T-helper 1 cell treated with Interleukin-12 subunit alpha and Interleukin-12 subunit beta and Interleukin-4 antibody, amounts not matched to agents 30 μg/mL and 1 μg/mL, for 36 hours (primary cell): ENCODE measurements around the gene DNLZ.
A peak's percentile ranks its signal among the peaks of the same experiment; 100 is the strongest.

Experiments used
- H3K27ac Mint-ChIP-seq: one replicate; pipeline ENCODE4 v1.8.0; 2021; ENCODE audit warnings: mild to moderate bottlenecking, mixed read lengths
- H3K27me3 Mint-ChIP-seq: one replicate; pipeline ENCODE4 v1.8.0; 2021; ENCODE audit warnings: low read depth, mixed read lengths
- H3K36me3 Mint-ChIP-seq: one replicate; pipeline ENCODE4 v1.8.0; 2021; ENCODE audit warnings: low read depth, mixed read lengths
- H3K4me1 Mint-ChIP-seq: one replicate; pipeline ENCODE4 v1.8.0; 2021; ENCODE audit warnings: low read depth, mixed read lengths
- H3K4me3 Mint-ChIP-seq: one replicate; pipeline ENCODE4 v1.8.0; 2021; ENCODE audit warnings: mild to moderate bottlenecking, moderate library complexity, mixed read lengths
- H3K9me3 Mint-ChIP-seq: one replicate; pipeline ENCODE4 v1.8.0; 2021; ENCODE audit warnings: mixed read lengths

The DNLZ gene

DNA sequence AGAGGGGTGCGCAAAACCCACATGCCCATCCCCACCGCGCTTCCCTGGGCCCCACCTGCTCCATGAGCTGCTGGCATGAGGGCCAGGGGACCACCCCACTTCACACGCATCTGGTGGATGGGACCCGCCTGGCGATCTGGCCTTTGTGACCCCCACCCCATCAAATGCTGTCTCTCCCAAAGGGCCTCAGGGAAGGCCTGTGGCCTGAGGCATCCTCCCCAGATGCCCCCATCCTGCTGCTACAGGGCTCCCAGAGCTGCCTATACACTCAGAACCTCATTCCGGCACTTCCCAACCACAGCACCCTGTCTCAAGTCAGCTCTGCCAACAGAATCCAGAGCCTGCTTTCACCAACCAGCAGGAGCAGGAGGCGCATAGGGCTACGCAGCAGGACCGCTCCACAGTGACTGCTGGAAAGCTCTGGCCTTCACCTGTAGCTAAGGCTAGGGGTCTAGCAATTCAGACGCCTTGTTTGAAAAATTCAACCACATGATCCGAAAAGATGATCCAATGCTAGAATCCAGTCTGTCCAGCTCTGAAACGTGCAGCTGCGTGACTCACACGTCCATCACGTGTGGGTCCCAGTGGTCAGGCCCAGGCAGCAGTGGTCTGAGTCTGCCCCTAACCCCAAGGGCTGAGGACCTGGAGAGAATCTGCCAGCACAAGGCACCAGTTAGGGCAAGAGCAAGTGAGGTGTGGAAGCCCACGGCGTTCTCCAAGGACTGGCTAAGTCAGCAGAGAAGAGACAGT, 37.8 kb upstream of the DNLZ start:
- Mint-ChIP-seq H3K4me1 (peaks cover 38% of the 10 kb centered on the region), H3K4me3 (peak overlapping the region; percentile 14), H3K27me3 (no peaks in the 10 kb centered on the region), H3K27ac (peak overlapping the region; percentile 24), H3K9me3 (no peaks in the 10 kb centered on the region), H3K36me3 (peaks cover 29% of the 10 kb centered on the region)

DNA sequence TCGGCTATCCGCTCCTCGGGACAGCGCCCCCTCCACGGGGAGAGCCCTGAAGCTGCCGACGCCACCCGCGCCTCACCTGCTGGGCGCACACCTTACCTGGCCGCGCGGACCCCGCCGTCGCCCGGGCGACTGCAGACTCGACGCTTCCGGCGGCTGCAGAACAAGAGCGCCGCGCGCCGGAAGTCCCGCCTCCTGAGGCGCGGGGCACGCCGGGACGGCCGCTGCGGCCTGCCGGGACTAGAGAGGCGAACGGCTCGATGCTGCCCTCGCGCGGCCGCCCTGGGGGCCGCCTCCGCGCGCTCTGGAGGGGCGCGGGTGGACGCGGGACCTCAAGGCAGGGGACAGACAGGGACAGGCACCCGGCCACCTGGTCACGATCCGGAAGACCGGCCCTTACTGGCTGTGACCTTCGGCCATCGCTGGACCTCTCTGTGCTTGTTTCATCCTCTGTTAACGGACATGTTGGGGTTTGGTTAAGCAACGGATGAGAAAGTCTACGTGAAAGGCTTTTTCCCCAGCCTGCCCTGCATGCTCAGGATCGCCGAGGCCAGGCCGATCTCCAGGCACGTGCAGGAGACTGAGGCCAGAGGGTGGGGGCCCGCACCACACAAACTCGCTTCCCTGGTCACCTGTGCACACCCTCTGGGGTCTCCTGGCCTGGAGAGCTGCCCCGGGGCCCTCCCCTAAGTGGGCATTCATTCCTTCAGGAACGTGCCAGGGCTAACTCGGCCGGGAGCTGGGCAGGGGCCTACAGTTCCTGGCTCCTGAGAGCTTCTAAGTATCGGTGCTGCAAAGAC, 36.7 kb upstream of the DNLZ start, which contains the start of gene SNAPC4:
Gene SNAPC4, minus strand, starts transcription at position 133 of the 797 bp plus-strand sequence. CDS start 1,742 bp downstream, outside the sequence.
- H3K36me3 Mint-ChIP-seq: peaks cover 23% of the 10 kb centered on the region
- peak within 1 kb of the TSS; percentile 84 for H3K4me3 Mint-ChIP-seq
- no peaks in the 10 kb centered on the region for H3K9me3 Mint-ChIP-seq
- peaks cover 37% of the 10 kb centered on the region for H3K4me1 Mint-ChIP-seq
- H3K27ac Mint-ChIP-seq: peak within 1 kb of the TSS; percentile 59
- no peaks in the 10 kb centered on the region for H3K27me3 Mint-ChIP-seq

DNA sequence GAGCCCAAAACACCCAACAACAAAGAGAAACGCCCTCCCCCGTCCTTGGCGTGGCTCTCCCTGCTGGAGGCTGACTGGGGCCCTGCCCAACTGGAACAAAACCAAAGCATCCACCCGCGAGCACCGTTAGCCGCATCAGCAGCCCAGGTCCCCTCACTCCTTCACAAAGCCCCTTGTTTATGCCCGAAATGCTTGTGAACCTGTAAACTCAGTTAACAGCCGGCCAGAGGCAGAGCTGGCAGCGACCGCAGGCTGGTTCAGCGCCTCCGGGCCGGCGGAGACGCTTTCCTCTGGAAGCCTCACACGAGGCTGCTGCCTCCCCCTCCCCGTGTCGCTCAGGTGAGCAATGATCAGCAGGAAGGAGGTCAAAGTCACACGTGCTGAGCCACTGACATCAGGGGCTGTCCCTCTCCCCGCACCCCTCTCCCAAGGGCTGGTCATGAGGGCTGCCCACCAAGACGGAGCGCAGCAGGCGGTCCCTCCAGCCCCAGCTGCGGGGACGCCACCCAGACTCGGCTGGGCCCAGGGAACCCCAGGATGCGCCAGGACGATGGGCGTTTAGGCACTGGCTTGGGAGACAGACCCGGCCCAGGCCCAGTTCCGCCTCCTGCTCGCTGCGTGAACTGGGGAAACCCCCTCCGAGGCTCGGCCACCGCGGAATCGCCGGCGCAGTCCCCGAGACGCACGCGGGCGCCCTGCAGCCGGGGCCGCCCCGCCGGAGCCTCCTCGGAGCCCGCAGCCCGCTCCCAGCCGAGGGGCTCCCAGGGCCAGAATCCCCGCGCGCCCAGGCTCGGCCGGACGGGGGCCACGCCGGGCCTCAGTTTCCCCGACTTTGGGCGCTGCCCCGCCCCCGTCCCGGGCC, 35.9 kb upstream of the DNLZ start:
- H3K9me3 Mint-ChIP-seq: no peaks in the 10 kb centered on the region
- peaks cover 29% of the 10 kb centered on the region for H3K4me1 Mint-ChIP-seq
- H3K27ac Mint-ChIP-seq: peak overlapping the region; percentile 57
- H3K27me3 Mint-ChIP-seq: no peaks in the 10 kb centered on the region
- H3K36me3 Mint-ChIP-seq: peaks cover 21% of the 10 kb centered on the region
- peak overlapping the region; percentile 84 for H3K4me3 Mint-ChIP-seq

DNA sequence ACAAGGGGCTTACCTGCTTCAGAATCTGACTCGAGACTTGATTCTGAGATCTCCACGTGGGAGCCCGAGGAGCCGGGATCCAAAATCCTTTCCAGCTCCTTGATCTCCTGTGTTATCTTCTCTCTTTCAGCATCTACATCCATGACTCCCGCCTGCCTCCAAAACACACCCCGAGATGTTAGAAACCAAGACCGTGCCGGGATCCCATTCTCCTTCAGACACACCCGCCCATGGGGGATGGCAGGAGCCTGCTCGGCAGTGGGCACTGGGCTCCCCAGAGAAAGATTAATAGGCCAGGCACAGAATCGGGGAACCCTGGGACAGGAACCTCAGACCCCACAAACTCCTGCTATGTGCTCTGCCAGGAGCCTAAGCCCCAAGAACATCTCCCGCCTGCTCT, 34.7 kb upstream of the DNLZ start:
- Mint-ChIP-seq H3K27ac (no peak overlapping the region), H3K4me3 (peak overlapping the region; percentile 84), H3K4me1 (peaks cover 18% of the 10 kb centered on the region), H3K27me3 (no peaks in the 10 kb centered on the region), H3K36me3 (peaks cover 23% of the 10 kb centered on the region), H3K9me3 (no peaks in the 10 kb centered on the region)

DNA sequence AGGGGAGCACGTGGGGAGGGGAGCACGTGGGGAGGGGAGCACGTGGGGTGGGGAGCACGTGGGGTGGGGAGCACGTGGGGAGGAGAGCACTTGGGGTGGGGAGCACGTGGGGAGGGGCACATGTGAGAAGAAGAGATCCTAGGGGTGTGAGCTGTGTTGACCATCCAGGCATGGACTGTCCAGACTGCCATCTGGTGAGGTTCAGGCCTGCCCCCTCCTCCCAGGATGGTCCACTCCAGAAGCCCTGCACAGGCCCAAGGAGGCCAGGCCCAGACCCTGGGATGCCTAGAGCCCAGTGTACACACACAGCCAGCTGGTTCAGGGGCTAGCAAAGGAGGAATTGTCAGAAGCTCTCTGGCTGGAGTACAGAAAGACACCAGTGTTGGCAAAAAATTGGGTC, 34.1 kb upstream of the DNLZ start:
- H3K4me1 Mint-ChIP-seq: peaks cover 18% of the 10 kb centered on the region
- peaks cover 23% of the 10 kb centered on the region for H3K36me3 Mint-ChIP-seq
- H3K27me3 Mint-ChIP-seq: no peaks in the 10 kb centered on the region
- H3K4me3 Mint-ChIP-seq: no peak overlapping the region
- H3K9me3 Mint-ChIP-seq: no peaks in the 10 kb centered on the region
- H3K27ac Mint-ChIP-seq: no peak overlapping the region

DNA sequence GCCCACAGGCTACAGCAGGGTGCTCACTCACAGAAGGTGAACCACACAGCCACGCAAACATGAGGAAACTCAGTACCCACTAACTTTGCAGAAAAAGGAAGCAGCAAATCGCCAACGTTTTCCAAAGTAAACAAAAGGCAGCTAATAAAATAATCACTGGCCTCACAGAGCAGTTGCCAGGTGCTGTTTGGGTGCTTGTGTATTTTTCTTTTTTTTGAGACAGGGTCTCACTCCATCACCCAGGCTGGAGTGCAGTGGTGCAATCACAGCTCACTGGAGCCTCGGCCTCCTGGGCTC, 32.6 kb upstream of the DNLZ start:
- Mint-ChIP-seq H3K4me3 (no peak overlapping the region), H3K36me3 (peaks cover 25% of the 10 kb centered on the region), H3K4me1 (peaks cover 11% of the 10 kb centered on the region), H3K9me3 (no peaks in the 10 kb centered on the region), H3K27me3 (no peaks in the 10 kb centered on the region), H3K27ac (no peak overlapping the region)

DNA sequence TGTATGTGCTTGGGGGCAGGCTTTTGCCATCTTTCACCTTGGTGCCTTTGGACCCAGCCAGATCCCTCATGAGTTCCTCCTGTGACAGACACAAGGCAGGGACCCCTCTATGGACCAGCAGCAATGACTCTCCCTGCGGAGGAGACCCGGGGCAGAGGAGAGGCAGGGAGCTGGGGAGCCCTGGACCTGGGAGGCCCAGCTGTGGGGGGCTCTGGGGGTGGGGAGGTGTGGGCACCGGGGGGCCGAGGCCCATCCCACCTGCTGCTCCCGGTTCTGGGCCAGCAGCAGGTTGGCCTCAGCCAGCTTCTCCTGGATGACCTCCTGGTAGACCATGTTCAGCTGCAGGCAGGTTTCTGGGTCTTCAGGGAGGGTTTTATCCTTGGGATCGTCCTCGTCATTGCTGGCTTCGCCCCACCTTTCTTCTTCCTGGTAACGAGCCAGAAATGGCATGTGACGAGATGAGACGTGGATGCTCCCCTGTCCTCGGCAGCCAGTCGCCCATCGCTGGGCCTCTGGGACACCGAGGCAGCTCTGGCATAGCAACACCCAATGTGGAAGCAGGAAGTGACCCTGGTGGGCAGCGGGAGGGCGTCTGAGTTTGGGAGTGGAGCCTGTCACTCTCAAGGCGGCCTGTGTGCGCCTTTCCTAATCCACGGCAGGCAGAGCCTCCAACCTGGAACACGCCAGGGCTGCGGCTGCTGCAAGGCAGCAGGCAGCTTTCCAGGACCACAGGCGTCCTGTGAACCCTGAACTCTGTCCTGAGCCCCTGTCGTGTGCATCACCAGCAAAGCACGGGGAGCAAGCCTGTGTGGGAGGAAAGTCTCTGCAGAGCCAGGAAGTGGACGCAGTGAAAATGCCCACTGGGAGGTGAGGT, 32.0 kb upstream of the DNLZ start:
- Mint-ChIP-seq H3K27ac (no peak overlapping the region), H3K36me3 (peaks cover 25% of the 10 kb centered on the region), H3K27me3 (no peaks in the 10 kb centered on the region), H3K4me3 (no peak overlapping the region), H3K4me1 (peaks cover 10% of the 10 kb centered on the region), H3K9me3 (no peaks in the 10 kb centered on the region)

DNA sequence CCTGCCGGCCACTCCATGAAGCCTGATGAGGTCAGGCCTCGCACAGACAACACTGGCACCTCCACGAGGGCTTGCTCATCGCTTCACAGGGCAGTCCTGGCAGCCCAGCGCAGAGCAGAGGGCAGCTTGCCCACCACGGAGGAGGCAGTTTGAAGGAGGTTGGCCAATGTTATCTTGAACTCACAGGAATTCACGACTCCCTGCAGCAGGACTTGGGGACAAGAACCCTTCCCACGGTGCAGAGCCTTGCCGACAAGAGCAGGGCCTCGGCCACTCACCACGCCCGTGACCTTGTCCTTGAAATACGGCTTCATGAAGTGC, 31.4 kb upstream of the DNLZ start:
- Mint-ChIP-seq H3K4me1 (peaks cover 8% of the 10 kb centered on the region), H3K27me3 (no peaks in the 10 kb centered on the region), H3K9me3 (no peaks in the 10 kb centered on the region), H3K4me3 (no peak overlapping the region), H3K27ac (no peak overlapping the region), H3K36me3 (peaks cover 27% of the 10 kb centered on the region)

DNA sequence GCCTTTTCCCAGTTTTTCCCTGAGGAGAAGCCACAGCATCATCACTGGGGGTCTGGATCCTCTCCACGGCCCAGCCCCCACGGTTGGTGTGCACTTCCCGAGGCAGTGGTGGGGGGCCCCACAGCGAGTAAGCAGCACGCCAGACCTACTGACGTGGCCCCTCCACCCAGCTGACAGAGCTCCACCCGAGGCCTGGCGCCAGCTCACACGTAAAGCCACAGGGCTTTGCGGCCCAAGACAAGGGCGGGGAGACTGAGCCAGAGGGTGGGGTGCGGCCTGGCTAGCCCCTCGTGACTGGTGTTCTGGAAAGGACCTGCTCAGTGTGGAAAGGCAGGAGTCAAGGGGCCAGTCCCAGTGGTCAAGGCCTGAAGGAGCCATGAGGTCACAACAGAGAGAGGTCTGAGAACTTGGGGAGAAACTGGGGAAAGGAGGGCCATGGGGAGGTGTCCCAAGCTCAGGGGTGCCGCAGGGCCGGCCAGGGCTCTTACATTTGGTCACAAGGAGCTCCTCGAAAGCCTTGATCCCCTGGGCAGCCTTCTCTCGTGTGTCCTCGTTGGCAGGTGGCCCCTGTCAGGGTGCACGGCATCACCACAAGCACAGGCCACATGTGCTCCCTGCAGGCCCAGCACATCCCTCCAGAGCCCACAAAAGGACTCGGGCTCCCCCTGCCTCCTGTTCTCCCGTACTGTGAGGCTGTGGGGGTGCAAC, 30.9 kb upstream of the DNLZ start:
- Mint-ChIP-seq H3K4me3 (no peak overlapping the region), H3K27ac (no peak overlapping the region), H3K36me3 (peaks cover 31% of the 10 kb centered on the region), H3K27me3 (no peaks in the 10 kb centered on the region), H3K4me1 (peaks cover 10% of the 10 kb centered on the region), H3K9me3 (no peaks in the 10 kb centered on the region)

DNA sequence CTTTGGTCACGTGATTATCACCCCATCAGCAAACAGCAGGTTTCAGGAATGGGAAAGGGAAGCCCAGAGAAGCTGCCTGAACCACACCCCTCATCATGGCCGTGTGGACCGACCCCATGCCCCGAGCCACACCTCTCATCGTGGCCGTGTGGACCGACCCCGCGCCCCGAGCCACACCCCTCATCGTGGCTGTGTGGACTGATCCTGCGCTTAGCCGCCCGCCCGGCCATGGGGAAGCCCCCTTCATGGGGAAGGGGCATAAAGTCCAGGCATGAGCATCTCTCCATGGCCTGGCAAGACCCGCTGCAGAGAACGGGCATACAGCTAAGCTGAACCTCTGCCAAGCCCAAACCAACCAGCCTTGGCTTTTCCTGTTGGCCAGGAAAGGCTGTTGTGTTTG, 30.0 kb upstream of the DNLZ start:
- peaks cover 2% of the 10 kb centered on the region for H3K4me1 Mint-ChIP-seq
- no peaks in the 10 kb centered on the region for H3K9me3 Mint-ChIP-seq
- H3K27ac Mint-ChIP-seq: no peak overlapping the region
- peaks cover 30% of the 10 kb centered on the region for H3K36me3 Mint-ChIP-seq
- H3K27me3 Mint-ChIP-seq: no peaks in the 10 kb centered on the region
- H3K4me3 Mint-ChIP-seq: no peak overlapping the region

DNA sequence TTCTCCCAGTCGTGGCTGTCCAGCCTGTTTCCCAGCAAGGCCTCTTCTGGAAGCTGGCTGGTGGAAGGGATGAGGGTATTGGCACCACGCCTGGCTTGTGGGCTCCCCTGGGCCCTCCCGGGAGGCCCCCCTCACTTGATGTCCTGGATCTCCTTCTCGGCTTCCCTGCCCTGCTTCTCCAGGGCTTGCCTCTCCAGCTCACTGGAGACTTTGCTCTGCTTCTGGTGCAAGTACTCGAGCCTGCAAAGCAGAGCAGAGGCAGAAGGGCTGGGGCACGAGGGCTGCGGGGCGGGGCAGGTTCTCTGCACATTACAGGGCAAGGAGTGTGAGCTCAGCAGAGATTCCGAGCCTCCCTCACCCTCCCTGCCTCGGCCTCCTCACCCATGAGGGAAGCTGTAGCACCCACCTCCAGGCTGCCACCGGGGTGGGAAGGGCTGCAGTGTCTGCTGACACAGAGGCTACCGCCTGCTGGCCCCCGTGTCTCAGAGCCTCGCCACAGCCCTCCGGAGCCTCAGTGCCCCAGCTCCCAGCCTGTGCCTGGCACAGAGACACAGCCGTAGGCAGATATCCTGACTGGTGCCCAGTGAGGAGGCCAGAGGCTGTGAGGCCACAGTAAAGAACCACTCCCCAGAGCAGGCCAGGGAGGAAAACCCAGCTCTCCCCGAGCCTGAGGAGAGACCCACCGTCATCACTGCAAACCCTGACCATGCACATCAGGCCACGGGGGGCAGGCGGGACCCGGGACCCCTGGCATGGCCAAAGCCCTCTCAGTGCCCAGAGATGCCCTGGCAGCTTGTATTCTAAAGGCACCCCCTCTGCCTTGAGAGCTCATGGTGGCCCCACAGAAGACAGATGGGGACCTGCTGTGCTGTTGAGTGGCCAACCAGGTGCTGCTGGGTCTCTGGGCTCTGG, 29.2 kb upstream of the DNLZ start:
- H3K36me3 Mint-ChIP-seq: peaks cover 31% of the 10 kb centered on the region
- H3K27me3 Mint-ChIP-seq: no peaks in the 10 kb centered on the region
- H3K4me3 Mint-ChIP-seq: no peak overlapping the region
- H3K4me1 Mint-ChIP-seq: peaks cover 2% of the 10 kb centered on the region
- H3K27ac Mint-ChIP-seq: no peak overlapping the region
- no peaks in the 10 kb centered on the region for H3K9me3 Mint-ChIP-seq

DNA sequence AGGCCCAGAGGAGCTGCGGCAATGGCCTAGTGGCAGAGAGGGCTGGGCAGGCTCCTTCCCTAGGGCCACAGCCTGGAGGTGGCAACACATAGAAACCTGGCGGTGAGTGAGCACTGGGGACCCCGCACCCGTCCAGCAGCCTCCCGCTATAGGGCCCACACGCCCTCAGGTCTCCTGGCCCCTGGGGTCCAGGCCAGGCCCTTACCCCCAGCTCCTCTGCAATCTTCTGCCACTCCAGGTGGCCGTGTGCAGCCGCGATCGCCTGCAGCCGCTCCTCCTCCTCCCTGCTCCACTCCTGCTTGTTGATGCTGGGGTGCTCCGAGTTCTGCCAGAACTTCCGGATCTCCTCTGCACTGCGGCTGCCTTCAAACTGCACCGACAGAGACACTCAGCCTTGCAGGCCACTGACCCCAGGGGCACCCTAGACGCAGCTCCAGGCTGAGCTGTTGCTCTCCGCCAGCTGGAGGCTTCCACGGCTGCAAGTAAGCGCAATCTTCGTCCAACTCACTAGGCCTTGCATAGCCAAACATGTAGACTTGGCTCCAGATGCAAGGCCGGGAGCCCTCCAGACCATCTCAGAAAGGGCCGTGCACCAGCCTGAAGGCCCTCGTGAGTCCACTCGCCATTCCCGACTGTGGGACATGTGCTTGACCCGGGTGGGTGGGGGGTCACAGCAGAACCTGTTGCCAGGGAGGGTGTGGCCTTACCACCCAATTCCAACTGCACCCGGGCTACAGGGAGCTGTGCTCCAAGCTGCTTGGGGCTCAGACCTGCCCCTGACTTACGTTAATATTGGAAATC, 28.4 kb upstream of the DNLZ start:
- Mint-ChIP-seq H3K9me3 (no peaks in the 10 kb centered on the region), H3K36me3 (peaks cover 34% of the 10 kb centered on the region), H3K4me1 (peaks cover 3% of the 10 kb centered on the region), H3K27me3 (no peaks in the 10 kb centered on the region), H3K27ac (no peak overlapping the region), H3K4me3 (no peak overlapping the region)
